ENCODE data around the gene RYR1. TPM values are rescaled to one million over a fixed set of nuclear protein-coding genes. Genes with fewer than 3 reads are reported as not detected.
"Not testable (repeated sequence)": the region's sequence is repeated elsewhere in the genome, so short reads cannot be mapped to it uniquely, and the experiment has no call there.

RYR1 gene
- total RNA-seq, 1 experiment from 2014 or later, result 0.11 TPM

DNA sequence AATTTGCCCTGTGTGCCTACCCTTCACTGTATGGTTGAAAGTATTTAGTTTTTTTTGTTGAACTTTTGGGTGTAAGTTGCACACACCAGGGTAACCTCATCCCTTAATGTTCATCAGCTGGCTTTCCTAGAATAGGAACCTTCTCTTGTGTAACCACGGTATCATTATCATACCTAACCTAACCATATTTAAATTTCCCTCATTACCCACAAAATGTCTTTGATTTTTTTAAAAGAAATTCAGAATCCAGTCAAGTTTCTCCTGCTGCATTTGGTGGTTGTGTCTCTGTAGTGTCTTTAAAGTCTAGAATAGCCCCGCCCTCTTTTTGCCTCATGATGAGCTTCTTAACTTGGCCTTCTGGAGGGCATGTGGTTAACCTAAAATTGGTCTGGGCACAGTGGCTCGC, 80.3 kb downstream of the RYR1 start:
- no peak for DNase-seq (ENCODE audit: low read depth)

GRCh38 chr19:38514812-38515633, 81.5 kb downstream of the RYR1 start:
- peak; percentile 73 for DNase-seq (ENCODE audit: low read depth)

DNA sequence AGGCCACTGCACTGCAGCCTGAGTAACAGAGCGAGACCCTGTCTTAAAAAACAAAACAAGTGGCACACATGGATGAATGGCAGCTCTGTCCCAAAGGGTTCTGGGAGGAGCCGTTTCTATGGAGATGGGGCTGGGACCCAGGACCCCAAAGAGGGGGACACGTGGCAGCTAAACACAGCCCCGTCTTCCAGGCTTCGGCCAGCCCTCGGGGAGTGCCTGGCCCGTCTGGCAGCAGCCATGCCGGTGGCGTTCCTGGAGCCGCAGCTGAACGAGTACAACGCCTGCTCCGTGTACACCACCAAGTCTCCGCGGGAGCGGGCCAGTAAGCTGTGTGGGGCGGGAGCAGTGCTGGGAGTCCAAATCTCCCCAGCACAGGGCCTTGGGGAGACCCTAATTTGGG, 82.4 kb downstream of the RYR1 start:
- no peak for DNase-seq (ENCODE audit: low read depth)

DNA sequence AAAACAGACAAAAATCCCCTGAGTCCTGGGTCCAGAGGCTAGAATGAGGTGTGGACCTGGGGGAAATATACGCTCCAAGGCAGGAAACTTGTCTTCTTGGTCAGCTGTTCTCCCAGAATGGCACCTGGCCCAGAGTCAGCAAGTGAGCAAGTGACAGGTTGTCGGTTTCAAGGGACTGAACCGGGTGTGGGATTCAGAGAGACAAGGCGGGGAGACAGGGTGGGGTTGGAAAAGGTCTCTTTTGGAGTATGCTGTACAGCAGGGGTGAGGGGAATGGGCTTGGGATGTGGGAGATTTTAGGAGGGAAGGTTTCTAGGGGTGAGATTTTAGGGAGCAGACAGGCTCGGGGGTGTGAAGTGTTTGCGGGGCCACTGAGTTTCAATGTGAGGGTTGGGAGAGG, 83.3 kb downstream of the RYR1 start:
- DNase-seq (ENCODE audit: low read depth), result no peak

GRCh38 chr19:38517321-38517720, 83.8 kb downstream of the RYR1 start:
- DNase-seq (ENCODE audit: low read depth), result no peak

GRCh38 chr19:38517980-38518379, 84.5 kb downstream of the RYR1 start:
- not testable (repeated sequence) for DNase-seq (ENCODE audit: low read depth)

DNA sequence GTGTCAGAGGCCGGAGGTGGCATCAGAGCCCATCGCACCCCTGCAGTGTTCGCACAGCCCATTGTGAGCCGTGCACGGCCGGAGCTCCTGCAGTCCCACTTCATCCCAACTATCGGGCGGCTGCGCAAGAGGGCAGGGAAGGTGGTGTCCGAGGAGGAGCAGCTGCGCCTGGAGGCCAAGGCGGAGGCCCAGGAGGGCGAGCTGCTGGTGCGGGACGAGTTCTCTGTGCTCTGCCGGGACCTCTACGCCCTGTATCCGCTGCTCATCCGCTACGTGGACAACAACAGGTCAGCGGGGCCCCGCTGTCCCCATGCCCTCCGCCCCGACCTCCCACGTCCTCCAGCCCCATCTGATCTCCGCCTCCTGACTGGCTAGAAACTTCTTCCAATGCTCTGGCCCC, 85.7 kb downstream of the RYR1 start:
- DNase-seq (ENCODE audit: low read depth), result no peak

DNA sequence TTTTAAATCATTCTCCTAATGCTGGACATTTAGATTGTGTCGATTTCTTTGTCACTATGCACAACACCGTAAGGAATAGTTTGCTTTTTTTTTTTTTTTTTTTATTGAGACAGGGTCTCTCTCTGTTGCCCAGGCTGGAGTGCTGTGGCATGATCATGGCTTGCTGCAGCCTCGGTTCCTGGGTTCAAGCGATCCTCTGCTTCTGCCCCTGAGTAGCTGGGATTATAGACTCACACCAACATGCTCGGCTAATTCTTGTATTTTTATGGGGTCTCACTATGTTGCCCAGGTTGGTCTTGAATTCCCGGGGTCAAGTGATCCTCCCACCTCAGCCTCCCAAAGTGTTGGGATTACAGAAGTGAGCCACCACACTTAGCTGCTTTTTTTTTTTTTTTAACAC, 86.5 kb downstream of the RYR1 start:
- no peak for DNase-seq (ENCODE audit: low read depth)

DNA sequence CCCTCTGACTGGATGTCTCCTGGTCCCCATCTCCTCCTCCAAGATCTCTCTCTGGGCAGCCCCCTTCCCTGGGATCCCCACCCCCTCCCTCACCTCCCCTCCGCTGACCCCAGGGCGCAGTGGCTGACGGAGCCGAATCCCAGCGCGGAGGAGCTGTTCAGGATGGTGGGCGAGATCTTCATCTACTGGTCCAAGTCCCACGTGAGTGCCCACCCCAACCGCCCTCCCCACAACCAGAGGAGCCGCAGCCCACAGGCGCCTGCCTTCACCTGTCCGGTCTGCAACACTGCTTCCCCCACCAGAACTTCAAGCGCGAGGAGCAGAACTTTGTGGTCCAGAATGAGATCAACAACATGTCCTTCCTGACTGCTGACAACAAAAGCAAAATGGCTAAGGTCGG, 89.4 kb downstream of the RYR1 start:
- DNase-seq (ENCODE audit: low read depth), result no peak

- DNase-seq (ENCODE audit: low read depth), result no peak
Measured at GRCh38 chr19:38523319-38523718, 89.8 kb downstream of the RYR1 start.

GRCh38 chr19:38524369-38524768, 90.9 kb downstream of the RYR1 start:
- no peak for DNase-seq (ENCODE audit: low read depth)

DNA sequence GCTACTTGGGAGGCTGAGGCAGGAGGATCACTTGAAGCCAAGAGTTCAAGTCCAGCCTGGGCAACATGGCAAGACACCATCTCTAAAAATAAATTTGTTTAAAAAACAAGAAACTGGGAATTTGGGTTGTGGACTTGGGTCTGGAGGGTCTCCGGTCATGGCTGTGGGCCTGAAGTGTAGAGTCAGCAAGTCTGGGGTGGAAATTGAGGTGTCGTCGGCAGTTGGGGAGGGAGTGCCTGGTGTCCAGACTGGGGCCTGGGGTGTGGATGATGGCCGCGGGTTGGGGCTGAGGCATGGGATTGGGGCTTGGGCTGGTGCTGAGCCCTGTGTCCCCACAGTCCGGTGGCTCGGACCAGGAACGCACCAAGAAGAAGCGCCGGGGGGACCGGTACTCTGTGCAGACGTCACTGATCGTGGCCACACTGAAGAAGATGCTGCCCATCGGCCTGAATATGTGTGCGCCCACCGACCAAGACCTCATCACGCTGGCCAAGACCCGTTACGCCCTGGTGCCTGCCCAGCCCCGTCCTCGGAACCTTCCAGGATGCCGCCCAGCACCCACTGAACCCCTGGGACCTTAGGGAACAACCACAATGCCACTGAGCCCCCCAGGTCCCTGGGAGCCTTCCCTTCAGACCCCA, 91.6 kb downstream of the RYR1 start:
- DNase-seq (ENCODE audit: low read depth), result no peak

- DNase-seq (ENCODE audit: low read depth), result no peak
Measured at GRCh38 chr19:38526430-38526829, 92.9 kb downstream of the RYR1 start.

- DNase-seq (ENCODE audit: low read depth), result no peak
Measured at GRCh38 chr19:38527466-38528136, 94.1 kb downstream of the RYR1 start.

DNA sequence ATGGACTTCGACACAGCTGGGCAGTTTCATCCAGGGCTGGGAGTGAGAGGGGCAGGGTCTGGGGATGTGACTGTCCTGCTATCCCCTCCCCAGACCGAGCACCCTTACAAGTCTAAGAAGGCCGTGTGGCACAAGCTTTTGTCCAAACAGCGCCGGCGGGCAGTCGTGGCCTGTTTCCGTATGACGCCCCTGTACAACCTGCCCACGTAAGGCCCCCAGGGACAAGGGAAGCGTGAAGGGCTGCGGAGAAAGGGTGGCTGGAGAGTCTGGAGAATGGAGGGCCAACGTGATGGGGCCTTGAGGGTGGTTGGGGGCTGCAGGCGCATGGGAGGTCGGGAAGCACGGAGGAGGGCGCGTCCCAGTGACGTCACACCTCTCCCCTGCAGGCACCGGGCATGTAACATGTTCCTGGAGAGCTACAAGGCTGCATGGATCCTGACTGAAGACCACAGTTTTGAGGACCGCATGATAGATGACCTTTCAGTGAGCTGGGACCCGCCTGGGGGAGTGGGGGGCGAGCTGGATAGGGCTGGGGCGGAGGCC, 94.8 kb downstream of the RYR1 start:
- no peak for DNase-seq (ENCODE audit: low read depth)

GRCh38 chr19:38528931-38529330, 95.4 kb downstream of the RYR1 start:
- DNase-seq (ENCODE audit: low read depth), result no peak

GRCh38 chr19:38531515-38531914, 98.0 kb downstream of the RYR1 start:
- DNase-seq (ENCODE audit: low read depth), result no peak

DNA sequence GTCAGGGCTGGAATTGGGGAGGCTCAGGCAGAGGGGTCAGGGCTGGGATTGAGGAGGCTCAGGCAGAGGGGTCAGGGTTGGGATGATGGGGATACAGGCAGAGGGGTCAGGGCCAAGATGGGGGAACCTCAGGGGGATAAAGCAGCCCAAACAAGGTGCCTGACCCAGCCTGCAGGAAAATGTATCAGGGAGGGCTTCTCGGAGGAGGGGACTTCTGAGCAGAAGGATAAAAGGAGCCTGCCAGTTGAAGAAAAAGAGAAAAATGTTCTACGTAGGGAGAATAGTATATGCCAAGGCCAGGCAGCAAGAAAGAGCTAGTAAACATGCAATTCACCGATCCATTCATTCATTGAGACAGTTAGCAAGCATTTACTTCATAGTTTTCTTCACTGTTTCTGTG, 99.4 kb downstream of the RYR1 start:
- no peak for DNase-seq (ENCODE audit: low read depth)

DNA sequence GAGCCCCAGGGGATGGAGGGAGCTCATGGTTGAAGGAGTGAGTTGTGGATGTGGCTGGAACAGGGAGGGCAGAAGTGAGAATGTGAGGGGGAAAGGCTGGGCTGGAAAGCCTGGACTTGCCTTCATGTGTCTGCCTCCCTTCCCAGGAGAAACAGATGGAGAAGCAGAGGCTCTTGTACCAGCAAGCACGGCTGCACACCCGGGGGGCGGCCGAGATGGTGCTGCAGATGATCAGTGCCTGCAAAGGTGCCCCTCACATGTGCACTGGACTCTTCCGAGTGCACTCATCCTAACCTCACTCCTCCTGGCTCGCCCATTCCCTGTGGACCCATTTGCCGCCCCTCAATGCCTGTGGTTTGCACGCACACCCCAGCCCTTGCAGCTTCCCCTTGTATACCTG, 101.1 kb downstream of the RYR1 start:
- DNase-seq (ENCODE audit: low read depth), result no peak

GRCh38 chr19:38535212-38535611, 101.7 kb downstream of the RYR1 start:
- DNase-seq (ENCODE audit: low read depth), result no peak

DNA sequence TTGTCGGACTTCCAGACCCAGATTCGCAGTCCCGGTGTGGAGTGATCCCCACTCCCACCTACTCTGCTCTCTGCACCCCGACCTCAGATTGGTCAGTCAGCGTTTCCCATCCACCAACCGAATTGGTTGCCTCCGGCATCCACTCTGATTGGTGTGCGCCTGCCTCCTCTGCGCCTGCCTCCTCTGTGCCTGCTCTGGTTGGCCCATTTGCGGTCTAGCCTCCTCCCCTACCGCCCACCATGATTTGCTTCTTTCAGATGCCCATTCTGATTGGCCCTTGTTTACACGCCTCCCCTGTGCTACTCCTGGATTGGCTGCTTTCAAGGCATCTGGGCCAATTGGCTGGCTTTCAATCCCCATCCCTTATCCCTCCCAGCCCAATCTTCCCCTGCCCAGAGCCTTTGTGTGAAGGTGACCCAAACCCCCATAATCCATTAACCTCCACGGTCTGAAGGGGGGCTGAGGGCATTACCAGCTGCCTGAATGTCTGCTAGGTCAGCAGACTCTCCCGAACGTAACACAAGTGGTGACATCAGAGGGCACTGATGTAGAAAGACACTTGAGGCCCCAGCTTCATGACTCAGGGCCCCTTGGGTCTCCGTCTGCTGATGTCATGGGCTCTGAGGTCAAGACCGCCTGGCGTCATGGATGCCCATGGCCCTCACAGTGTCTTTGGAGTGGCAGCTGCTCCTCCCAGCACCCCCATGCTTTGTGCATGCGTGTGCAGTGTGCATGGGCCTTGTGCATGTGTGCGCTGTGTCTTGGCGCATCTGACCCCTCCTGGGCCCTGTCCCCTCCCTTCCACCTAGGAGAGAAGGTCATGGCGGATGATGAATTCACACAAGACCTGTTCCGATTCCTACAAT, 103.8 kb downstream of the RYR1 start:
- no peak for DNase-seq (ENCODE audit: low read depth)

DNA sequence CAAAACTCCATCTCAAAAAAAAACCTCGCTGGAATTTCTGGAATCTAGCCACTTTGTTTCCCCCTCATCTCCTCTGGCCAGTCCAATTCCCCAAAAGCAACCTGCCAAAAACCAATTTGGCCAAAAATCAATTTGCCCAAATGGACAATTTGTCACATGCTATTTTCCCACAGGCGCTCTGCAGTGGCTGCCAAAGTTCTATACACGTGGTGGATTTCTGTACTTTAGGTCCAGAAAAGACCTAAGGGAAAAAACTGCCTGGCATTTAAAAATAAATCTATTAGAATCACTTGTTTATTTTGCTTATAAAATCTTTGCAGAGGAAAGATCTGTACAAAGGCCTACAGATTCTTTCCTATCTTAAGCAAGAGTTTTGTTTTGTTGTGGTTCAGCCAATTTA, 104.9 kb downstream of the RYR1 start:
- DNase-seq (ENCODE audit: low read depth), result no peak
